VCaP (cell line): ENCODE measurements around the gene DLG2.

ENCODE experiments used
- H3K27ac ChIP-seq: fragments of 450-650 bp; 2 replicates; pipeline ENCODE4 v1.5.1; 2017
- CTCF ChIP-seq: fragments of 450-650 bp; conservative IDR thresholded peaks from 2 replicates; pipeline ENCODE4 v1.5.1; 2017; ENCODE audit warnings: mild to moderate bottlenecking, moderate library complexity

The DLG2 gene

GRCh38 chr11:83629775-83630174 is 1997.4 kb downstream of the DLG2 start:
- peak overlapping the region; percentile 52 for H3K27ac ChIP-seq
- TF ChIP-seq CTCF, result no peak

DNA sequence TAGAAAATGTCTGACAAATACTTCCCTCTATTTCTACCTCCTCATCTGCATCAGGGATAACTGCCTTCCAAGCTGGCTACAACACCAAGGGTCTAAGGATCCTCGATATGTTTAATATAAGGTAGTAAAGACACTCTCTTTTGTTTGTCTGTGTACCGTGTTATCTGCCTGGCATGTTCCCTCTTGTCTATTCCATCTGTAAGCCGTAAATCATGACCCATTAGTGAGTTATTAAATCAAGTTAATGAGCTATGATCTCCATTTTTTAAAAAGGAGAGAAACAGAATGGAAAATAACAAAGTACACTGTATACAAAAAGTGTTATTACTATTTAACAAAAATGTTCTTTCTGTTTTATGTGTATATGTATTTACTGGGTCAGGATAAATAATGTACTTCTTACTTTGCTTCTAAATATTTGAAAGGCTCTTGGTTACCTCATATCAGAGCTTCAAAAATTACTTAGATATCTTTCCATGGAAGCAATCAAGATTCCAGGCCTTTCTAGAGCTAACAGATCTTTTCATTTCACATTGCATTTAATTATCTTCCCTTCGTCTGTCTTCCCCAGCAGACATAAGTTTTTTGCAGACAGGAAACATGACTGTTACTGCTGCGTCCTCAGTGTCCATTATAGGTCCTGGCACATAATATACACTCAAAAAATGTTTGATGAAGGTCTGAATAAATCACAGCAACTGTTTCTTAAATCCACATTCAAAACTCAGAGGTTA is 1998.4 kb downstream of the DLG2 start:
- peak overlapping the region; percentile 52 for H3K27ac ChIP-seq
- TF ChIP-seq CTCF, result no peak

GRCh38 chr11:83625336-83625735 is 2001.8 kb downstream of the DLG2 start:
- no peak for TF ChIP-seq CTCF
- no peak overlapping the region for H3K27ac ChIP-seq

DNA sequence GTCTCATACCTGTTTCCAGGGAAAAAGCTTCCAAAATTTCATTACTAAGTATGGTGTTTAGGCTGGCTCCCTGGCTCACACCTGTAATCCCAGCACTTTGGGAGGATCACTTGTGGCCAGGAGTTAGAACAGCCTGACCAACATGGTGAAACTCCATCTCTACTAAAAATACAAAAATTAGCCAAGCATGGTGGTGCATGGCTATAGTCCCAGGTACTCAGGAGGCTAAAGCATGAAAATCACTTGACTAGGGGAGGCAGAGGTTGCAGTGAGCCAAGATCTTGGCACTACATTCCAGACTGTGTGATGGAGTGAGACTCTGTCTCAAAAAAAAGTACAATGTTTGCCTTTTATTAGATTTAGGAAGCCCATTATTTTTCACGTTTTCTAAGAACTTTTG is 2009.5 kb downstream of the DLG2 start:
- H3K27ac ChIP-seq, result no peak overlapping the region
- TF ChIP-seq CTCF, result no peak

GRCh38 chr11:83613767-83614121 is 2013.4 kb downstream of the DLG2 start:
- TF ChIP-seq CTCF, result no peak
- no peak overlapping the region for H3K27ac ChIP-seq

- TF ChIP-seq CTCF, result no peak
These were observed 2014.0 kb downstream of the DLG2 start for GRCh38 chr11:83612891-83613766.

DNA sequence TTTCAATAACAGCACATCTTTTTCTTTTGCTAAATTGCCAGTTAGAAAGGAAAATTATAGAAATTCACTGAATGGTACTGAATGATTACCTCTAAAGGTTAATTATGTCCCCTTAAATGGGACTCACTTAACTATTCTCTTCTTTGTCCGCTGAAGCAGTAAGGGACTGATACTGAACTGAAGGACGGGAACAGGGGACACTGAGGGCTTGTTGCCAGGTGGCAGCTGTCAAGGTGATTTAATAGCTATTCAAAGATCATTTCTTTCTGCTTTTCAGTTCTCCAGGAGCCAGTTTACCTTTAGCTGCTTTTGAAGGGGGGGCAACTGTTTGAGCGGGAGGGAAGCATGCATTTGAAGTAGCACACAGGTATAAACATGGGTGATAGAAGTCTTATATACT is 2015.5 kb downstream of the DLG2 start:
- no peak overlapping the region for H3K27ac ChIP-seq
- TF ChIP-seq CTCF, result no peak

More at GRCh38 chr11:83612891-83613766, 2014.0 kb downstream of the DLG2 start:
- no peak overlapping the region for H3K27ac ChIP-seq
